ENCODE results near the gene UBL5. TPM values are rescaled to one million over a fixed set of nuclear protein-coding genes. Genes with fewer than 3 reads are reported as not detected.
A peak's percentile ranks its signal among the peaks of the same experiment; 100 is the strongest.
"Not testable (repeated sequence)": the region's sequence is repeated elsewhere in the genome, so short reads cannot be mapped to it uniquely, and the experiment has no call there.

The UBL5 gene
- polyA plus RNA-seq, 1 donor from 2014 or later = 1,364 TPM

DNA sequence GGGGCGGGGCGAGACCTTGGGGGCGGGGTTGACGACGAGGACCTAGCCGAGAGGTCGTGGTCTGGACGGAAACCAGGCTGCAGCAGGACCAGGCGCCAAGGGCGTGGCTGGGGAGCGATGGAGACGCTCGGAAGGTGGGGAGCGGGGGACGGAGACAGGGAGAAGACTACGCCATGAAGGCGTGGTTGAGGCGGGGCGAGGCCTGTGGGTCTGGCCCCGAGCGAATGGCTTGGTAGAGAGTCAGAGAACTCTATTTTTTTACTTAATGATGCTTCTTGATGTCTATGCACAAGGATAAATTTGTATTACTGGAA, 8.2 kb upstream of the UBL5 start:
- peak; percentile 36 for TF ChIP-seq POLR2AphosphoS5 (IDR thresholded peaks at IDR 0.05)
- TF ChIP-seq SMC3 (conservative IDR thresholded peaks at IDR 0.05; ENCODE audit: poor library complexity) = no peak
- H3K9me2 ChIP-seq (ENCODE audit: insufficient read depth, low read length) = no peaks in the 10 kb centered on the region
- H3K4me2 ChIP-seq (ENCODE audit: low read length) = peak overlapping the region; percentile 76
- peak overlapping the region; percentile 85 for H3K9ac ChIP-seq (ENCODE audit: low read length)
- H3K36me3 ChIP-seq (ENCODE audit: insufficient read depth, low read length) = no peaks in the 10 kb centered on the region
- no peaks in the 10 kb centered on the region for H3K27me3 ChIP-seq (ENCODE audit: insufficient read depth, low read depth, low read length)
- peak overlapping the region; percentile 91 for H3K27ac ChIP-seq (ENCODE audit: low read length)
- H3F3A ChIP-seq (ENCODE audit: insufficient read depth, low read length, poor library complexity, severe bottlenecking) = no peaks in the 10 kb centered on the region
- H4K20me1 ChIP-seq (ENCODE audit: insufficient read depth) = no peaks in the 10 kb centered on the region
- peaks cover 19% of the 10 kb centered on the region for H3K79me2 ChIP-seq (replicated peaks; ENCODE audit: insufficient read depth, low read length)
- H3K9me3 ChIP-seq (ENCODE audit: low read length) = no peaks in the 10 kb centered on the region
- H3K4me3 ChIP-seq (ENCODE audit: low read length) = peak overlapping the region; percentile 98
- no peak overlapping the region for H2AFZ ChIP-seq (ENCODE audit: low read depth, low read length)

DNA sequence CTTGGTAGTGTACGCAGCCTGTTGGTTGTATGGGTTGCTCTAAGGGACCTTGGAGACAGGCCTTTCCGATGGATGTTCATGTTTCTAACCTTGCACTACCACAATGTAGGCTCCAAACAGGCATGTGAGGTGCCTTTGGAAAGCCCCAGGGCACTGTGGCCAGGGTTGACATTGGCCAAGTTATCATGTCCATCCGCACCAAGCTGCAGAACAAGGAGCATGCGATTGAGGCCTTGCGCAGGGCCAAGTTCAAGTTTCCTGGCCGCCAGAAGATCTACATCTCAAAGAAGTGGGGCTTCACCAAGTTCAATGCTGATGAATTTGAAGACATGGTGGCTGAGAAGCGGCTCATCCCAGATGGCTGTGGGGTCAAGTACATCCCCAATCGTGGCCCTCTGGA, 7.7 kb upstream of the UBL5 start:
- Histone ChIP-seq H3K4me3 (ENCODE audit: low read length) (peak overlapping the region; percentile 98), H3K27ac (ENCODE audit: low read length) (peak overlapping the region; percentile 91), H3K4me2 (ENCODE audit: low read length) (peak overlapping the region; percentile 76), H3K79me2 (replicated peaks; ENCODE audit: insufficient read depth, low read length) (peaks cover 19% of the 10 kb centered on the region), H3K9ac (ENCODE audit: low read length) (peak overlapping the region; percentile 85)
- H3K36me3 ChIP-seq (ENCODE audit: insufficient read depth, low read length); H2AFZ ChIP-seq (ENCODE audit: low read depth, low read length); H3K9me3 ChIP-seq (ENCODE audit: low read length); H3K9me2 ChIP-seq (ENCODE audit: insufficient read depth, low read length); H3F3A ChIP-seq (ENCODE audit: insufficient read depth, low read length, poor library complexity, severe bottlenecking); H4K20me1 ChIP-seq (ENCODE audit: insufficient read depth); H3K27me3 ChIP-seq (ENCODE audit: insufficient read depth, low read depth, low read length): not testable (repeated sequence)

DNA sequence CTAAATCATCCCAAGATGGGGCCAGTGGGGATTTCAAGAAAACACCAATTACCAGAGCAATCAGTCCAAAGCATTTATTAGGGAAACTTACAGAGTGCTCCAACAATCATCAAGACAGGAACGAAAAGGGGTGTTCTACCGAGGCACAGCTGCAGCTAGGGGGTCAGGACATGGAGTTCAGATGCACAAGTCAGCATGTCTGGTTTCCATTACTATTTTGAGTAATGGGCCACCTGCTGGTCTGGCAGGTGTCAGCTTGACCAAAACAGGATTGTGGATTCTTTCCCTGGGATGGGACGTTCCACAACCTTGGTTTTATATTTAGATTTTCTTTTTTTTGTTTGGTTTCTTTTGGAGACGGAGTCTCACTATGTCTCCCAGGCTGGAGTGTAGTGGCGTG, 3.9 kb upstream of the UBL5 start:
- Histone ChIP-seq H4K20me1 (ENCODE audit: insufficient read depth) (no peaks in the 10 kb centered on the region), H3K79me2 (replicated peaks; ENCODE audit: insufficient read depth, low read length) (peaks cover 29% of the 10 kb centered on the region)
- TF ChIP-seq MXI1 (conservative IDR thresholded peaks at IDR 0.05; ENCODE audit: poor library complexity, severe bottlenecking) = no peak
- no peak for TF ChIP-seq EP300 (conservative IDR thresholded peaks at IDR 0.05; ENCODE audit: poor library complexity, severe bottlenecking)
- TF ChIP-seq EZH2 (IDR thresholded peaks at IDR 0.05; ENCODE audit: borderline replicate concordance, insufficient read depth, low read length, poor library complexity, severe bottlenecking) = no peak
- TF ChIP-seq, protein P1, sequence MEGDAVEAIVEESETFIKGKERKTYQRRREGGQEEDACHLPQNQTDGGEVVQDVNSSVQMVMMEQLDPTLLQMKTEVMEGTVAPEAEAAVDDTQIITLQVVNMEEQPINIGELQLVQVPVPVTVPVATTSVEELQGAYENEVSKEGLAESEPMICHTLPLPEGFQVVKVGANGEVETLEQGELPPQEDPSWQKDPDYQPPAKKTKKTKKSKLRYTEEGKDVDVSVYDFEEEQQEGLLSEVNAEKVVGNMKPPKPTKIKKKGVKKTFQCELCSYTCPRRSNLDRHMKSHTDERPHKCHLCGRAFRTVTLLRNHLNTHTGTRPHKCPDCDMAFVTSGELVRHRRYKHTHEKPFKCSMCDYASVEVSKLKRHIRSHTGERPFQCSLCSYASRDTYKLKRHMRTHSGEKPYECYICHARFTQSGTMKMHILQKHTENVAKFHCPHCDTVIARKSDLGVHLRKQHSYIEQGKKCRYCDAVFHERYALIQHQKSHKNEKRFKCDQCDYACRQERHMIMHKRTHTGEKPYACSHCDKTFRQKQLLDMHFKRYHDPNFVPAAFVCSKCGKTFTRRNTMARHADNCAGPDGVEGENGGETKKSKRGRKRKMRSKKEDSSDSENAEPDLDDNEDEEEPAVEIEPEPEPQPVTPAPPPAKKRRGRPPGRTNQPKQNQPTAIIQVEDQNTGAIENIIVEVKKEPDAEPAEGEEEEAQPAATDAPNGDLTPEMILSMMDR (IDR thresholded peaks at IDR 0.05; ENCODE audit: poor library complexity, severe bottlenecking) = no peak
- no peak for TF ChIP-seq TAF1 (IDR thresholded peaks at IDR 0.05; ENCODE audit: low read depth)
- TF ChIP-seq, protein P2, sequence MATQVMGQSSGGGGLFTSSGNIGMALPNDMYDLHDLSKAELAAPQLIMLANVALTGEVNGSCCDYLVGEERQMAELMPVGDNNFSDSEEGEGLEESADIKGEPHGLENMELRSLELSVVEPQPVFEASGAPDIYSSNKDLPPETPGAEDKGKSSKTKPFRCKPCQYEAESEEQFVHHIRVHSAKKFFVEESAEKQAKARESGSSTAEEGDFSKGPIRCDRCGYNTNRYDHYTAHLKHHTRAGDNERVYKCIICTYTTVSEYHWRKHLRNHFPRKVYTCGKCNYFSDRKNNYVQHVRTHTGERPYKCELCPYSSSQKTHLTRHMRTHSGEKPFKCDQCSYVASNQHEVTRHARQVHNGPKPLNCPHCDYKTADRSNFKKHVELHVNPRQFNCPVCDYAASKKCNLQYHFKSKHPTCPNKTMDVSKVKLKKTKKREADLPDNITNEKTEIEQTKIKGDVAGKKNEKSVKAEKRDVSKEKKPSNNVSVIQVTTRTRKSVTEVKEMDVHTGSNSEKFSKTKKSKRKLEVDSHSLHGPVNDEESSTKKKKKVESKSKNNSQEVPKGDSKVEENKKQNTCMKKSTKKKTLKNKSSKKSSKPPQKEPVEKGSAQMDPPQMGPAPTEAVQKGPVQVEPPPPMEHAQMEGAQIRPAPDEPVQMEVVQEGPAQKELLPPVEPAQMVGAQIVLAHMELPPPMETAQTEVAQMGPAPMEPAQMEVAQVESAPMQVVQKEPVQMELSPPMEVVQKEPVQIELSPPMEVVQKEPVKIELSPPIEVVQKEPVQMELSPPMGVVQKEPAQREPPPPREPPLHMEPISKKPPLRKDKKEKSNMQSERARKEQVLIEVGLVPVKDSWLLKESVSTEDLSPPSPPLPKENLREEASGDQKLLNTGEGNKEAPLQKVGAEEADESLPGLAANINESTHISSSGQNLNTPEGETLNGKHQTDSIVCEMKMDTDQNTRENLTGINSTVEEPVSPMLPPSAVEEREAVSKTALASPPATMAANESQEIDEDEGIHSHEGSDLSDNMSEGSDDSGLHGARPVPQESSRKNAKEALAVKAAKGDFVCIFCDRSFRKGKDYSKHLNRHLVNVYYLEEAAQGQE (IDR thresholded peaks at IDR 0.05; ENCODE audit: borderline replicate concordance) = no peak
- no peak for TF ChIP-seq RAD21 (conservative IDR thresholded peaks at IDR 0.05)
- no peak for TF ChIP-seq POLR2AphosphoS5 (IDR thresholded peaks at IDR 0.05)
- TF ChIP-seq SMC3 (conservative IDR thresholded peaks at IDR 0.05; ENCODE audit: poor library complexity) = no peak

More for the DNA sequence above, 3.9 kb upstream of the UBL5 start:
- no peaks in the 10 kb centered on the region for H3K9me3 ChIP-seq (ENCODE audit: low read length)
- H2AFZ ChIP-seq (ENCODE audit: low read depth, low read length) = no peak overlapping the region
- no peaks in the 10 kb centered on the region for H3F3A ChIP-seq (ENCODE audit: insufficient read depth, low read length, poor library complexity, severe bottlenecking)
- no peaks in the 10 kb centered on the region for H3K27me3 ChIP-seq (ENCODE audit: insufficient read depth, low read depth, low read length)
- no peak overlapping the region for H3K9ac ChIP-seq (ENCODE audit: low read length)
- no peak overlapping the region for H3K4me2 ChIP-seq (ENCODE audit: low read length)
- no peak overlapping the region for H3K27ac ChIP-seq (ENCODE audit: low read length)
- no peak overlapping the region for H3K4me3 ChIP-seq (ENCODE audit: low read length)
- H3K9me2 ChIP-seq (ENCODE audit: insufficient read depth, low read length) = no peaks in the 10 kb centered on the region
- no peaks in the 10 kb centered on the region for H3K36me3 ChIP-seq (ENCODE audit: insufficient read depth, low read length)
